Adrenal gland (tissue), 12 donors: ENCODE results near the gene GJB5. TPM values are rescaled to one million over a fixed set of nuclear protein-coding genes. Genes with fewer than 3 reads are reported as not detected.

Experiments used
- DNase-seq, 7 donors: peaks; one replicate each; pipeline ENCODE4 v3.0.0-alpha.2; 2019 to 2020
- H3K27ac ChIP-seq, 5 donors: fragments of 200-600 bp; sonication (generic) in 4 of 5; 1 replicate in 3 of 5; 2 replicates in 2 of 5; pipeline versions ENCODE4 v1.5.1 to v1.8.0; 2016 to 2020; ENCODE audit warnings: mild to moderate bottlenecking in 1 of 5
- H3K27me3 ChIP-seq: fragments of 200-600 bp; 2 replicates; pipeline ENCODE4 v1.8.0; 2021
- H3K36me3 ChIP-seq, 2 donors: fragments of 200-600 bp; replicated peaks in 1 of 2; 1 replicate in 1 of 2; 2 replicates in 1 of 2; pipeline versions ENCODE4 v1.5.1 to v1.8.0; 2018 to 2022
- H3K4me1 ChIP-seq, 2 donors: fragments of 200-600 bp; replicated peaks in 1 of 2; 1 replicate in 1 of 2; 2 replicates in 1 of 2; pipeline versions ENCODE4 v1.5.1 to v1.8.0; 2018 to 2021
- H3K4me3 ChIP-seq, 4 donors: fragments of 200-600 bp; sonication (generic) in 3 of 4; one replicate each; pipeline ENCODE4 v1.5.1; 2016 to 2018
- H3K9me3 ChIP-seq, 3 donors: fragments of 200-600 bp; sonication (generic) in 1 of 3; replicated peaks in 1 of 3; 1 replicate in 2 of 3; 2 replicates in 1 of 3; pipeline versions ENCODE4 v1.5.1 to v1.8.0; 2016 to 2021
- POLR2A ChIP-seq, 2 donors: fragments of 450-650 bp; IDR thresholded peaks; one replicate each; pipeline ENCODE4 v1.6.1; 2017; ENCODE audit warnings: antibody characterized with exemption in 2 of 2, mild to moderate bottlenecking in 2 of 2, moderate library complexity in 1 of 2
- WGBS, 4 donors: extraction: QIAGEN DNeasy Blood & Tissue Kit in 2 of 4; methylation state at CpG; one replicate each; pipeline versions ENCODE4 v1.1.5 to v1.1.7; 2013 to 2017; 5-methylcytosine and 5-hydroxymethylcytosine counted together
- intact Hi-C, 2 donors: fragments of 100-400 bp; cut with DNase I; formaldehyde crosslinking; loops; one replicate each; pipeline versions ENCODE4 v1.14.1 to v1.15.0; 2022 to 2023
- polyA plus RNA-seq, 3 donors: library from polyadenylated mRNA; stranded (reverse); fragments of 200-250 nt in 2 of 3; fragments of 350-450 nt in 1 of 3; fragmentation: Illumina TruSeq in 1 of 3; extraction: RNeasy Lipid Tissue Mini Kit (QIAGEN cat#74804) in 1 of 3; gene quantifications; one replicate each; pipeline ENCODE4 v1.2.3, GENCODE V29; 2013 to 2014
- total RNA-seq, 9 donors: library from RNA; depleted of rRNA in 4 of 9; stranded (reverse); fragments of >200 nt in 4 of 9; fragments of 120-200 nt in 1 of 9; fragmentation: NEBNext Ultra II Directional in 1 of 9; extraction: Animal tissue kit (Norgen Biotek cat#: 25700) in 1 of 9; gene quantifications; one replicate each; pipeline versions ENCODE4 v1.1.0 to v1.2.4, GENCODE V29; 2013 to 2023
- TF ChIP-seq, protein P1 (sequence below), 6 experiments: fragments of 450-650 bp in 4 of 6; fragments of 200-600 bp in 2 of 6; sonication (generic) in 1 of 6; IDR thresholded peaks; 1 replicate in 5 of 6; 2 replicates in 1 of 6; pipeline versions ENCODE4 v1.5.1 to v1.8.0; 2016 to 2021; ENCODE audit warnings: antibody characterized with exemption in 6 of 6, mild to moderate bottlenecking in 2 of 6, moderate library complexity in 1 of 6
- donor health status: healthy with polysubstance abuse.
- donor health status: Bipolar disorder and iron deficiency.
- donor health status: DM: yes; HTN: yes; CAD: no.
- donor health status: DM: no; HTN: no; CAD: no.
- donor health status: DM: no; HTN: no; CAD: no.
- donor health status: DM: yes; HTN: yes; CAD: no.

Gene GJB5
- total and polyA plus RNA-seq, 12 donors, result not detected

DNA sequence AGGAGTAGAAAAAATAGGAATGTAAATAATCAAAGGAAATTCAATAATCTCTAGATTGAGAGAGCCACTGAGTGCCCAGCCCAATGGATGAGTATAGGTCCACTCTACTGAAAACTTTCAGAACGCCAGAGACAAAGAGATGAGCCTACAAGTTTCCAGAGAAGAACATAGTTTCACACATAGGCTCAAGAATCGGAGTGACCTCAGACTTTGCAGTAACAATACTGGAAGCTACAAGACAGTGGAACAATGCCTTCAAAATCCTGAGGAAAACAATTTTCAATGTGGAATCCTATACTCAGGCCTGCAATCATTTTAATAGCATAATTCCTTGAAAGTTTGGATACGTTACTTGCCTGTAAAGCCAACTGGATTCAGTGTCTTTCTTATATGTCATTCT, 48.9 kb downstream of the GJB5 start:
- Histone ChIP-seq H3K36me3 (no peaks in the 10 kb centered on the region), H3K27me3 (no peaks in the 10 kb centered on the region), H3K9me3 (no peaks in the 10 kb centered on the region), H3K4me1 (peaks cover 12 to 19% of the 10 kb centered on the region in 2 donors), H3K27ac (no peak overlapping the region), H3K4me3 (no peak overlapping the region)
- DNase-seq, result no peak
- whole genome bisulfite sequencing, 4 donors, result 92 to 99% (median 95%) methylated on average over 3 of the region's 3 CpGs
- TF ChIP-seq, protein P1, sequence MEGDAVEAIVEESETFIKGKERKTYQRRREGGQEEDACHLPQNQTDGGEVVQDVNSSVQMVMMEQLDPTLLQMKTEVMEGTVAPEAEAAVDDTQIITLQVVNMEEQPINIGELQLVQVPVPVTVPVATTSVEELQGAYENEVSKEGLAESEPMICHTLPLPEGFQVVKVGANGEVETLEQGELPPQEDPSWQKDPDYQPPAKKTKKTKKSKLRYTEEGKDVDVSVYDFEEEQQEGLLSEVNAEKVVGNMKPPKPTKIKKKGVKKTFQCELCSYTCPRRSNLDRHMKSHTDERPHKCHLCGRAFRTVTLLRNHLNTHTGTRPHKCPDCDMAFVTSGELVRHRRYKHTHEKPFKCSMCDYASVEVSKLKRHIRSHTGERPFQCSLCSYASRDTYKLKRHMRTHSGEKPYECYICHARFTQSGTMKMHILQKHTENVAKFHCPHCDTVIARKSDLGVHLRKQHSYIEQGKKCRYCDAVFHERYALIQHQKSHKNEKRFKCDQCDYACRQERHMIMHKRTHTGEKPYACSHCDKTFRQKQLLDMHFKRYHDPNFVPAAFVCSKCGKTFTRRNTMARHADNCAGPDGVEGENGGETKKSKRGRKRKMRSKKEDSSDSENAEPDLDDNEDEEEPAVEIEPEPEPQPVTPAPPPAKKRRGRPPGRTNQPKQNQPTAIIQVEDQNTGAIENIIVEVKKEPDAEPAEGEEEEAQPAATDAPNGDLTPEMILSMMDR (IDR thresholded peaks at IDR 0.05), result no peak
- no peak for TF ChIP-seq POLR2A (IDR thresholded peaks at IDR 0.05)
- intact Hi-C loops, result no loop called here

DNA sequence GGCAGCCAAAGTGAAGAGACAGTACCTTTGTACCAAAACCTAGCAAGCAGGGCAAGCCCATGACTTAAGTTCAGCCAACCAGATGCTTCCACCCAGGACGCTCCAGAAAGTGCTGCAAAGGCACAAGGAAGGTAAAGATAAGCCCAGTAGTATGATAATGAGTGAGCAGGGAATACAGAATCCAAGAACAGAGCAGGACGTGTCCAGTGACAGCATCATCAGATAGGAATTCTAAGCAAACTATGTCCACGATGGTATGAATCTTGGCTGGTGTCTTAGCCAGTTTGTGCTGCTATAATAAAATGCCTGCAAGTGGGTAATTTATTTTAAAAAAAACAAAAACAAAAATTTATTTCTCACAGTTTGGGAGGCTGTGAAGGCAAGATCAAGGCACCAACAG, 51.5 kb downstream of the GJB5 start:
- Histone ChIP-seq H3K4me3 (no peak overlapping the region), H3K27me3 (no peaks in the 10 kb centered on the region), H3K4me1 (no peaks in the 10 kb centered on the region), H3K36me3 (no peaks in the 10 kb centered on the region), H3K9me3 (no peaks in the 10 kb centered on the region), H3K27ac (no peak overlapping the region)
- intact Hi-C loops, result no loop called here
- no peak for DNase-seq
- WGBS, 4 donors, result 55 to 87% (median 82%) methylated on average over 3 of the region's 3 CpGs
- TF ChIP-seq, protein P1 (IDR thresholded peaks at IDR 0.05), result no peak
- no peak for TF ChIP-seq POLR2A (IDR thresholded peaks at IDR 0.05)

Other genes starting within 250 kb of the GJB5 start
- not detected for gene GJB4, start 4.7 kb downstream of the GJB5 start, total RNA-seq
- gene GJB4, start 4.7 kb downstream of the GJB5 start, polyA plus RNA-seq, result not detected
- gene GJB3, start 26.2 kb downstream of the GJB5 start, total RNA-seq, result under 1 TPM in 4 of 9 donors, not detected in 5; 0.11 to 0.15 (median 0.14) TPM
- gene GJB3, start 26.2 kb downstream of the GJB5 start, polyA plus RNA-seq, result under 1 TPM in 2 of 3 donors, not detected in 1; 0.17 to 0.32 TPM
- gene GJA4, start 38.0 kb downstream of the GJB5 start, total RNA-seq, result 10 to 100 TPM; 10.8 to 68.4 (median 22.8) TPM
- 10 to 100 TPM in 1 of 3 donors, 1 to 10 TPM in 2; 4.8 to 10.8 (median 9.7) TPM for gene GJA4, start 38.0 kb downstream of the GJB5 start, polyA plus RNA-seq
- 100 to 1,000 TPM in 1 of 9 donors, 10 to 100 TPM in 8; 39.6 to 109 (median 54.6) TPM for gene SMIM12, start 104.7 kb downstream of the GJB5 start, total RNA-seq
- 100 to 1,000 TPM in 1 of 3 donors, 10 to 100 TPM in 2; 16.2 to 129 (median 19.3) TPM for gene SMIM12, start 104.7 kb downstream of the GJB5 start, polyA plus RNA-seq
- 1 to 10 TPM in 1 of 9 donors, under 1 TPM in 8; 0.17 to 1.6 (median 0.67) TPM for gene DLGAP3, start 174.6 kb downstream of the GJB5 start, total RNA-seq
- gene DLGAP3, start 174.6 kb downstream of the GJB5 start, polyA plus RNA-seq, result under 1 TPM; 0.13 to 0.56 (median 0.37) TPM
- 10 to 100 TPM; 19.8 to 88.9 (median 48.9) TPM for gene TMEM35B, start 230.3 kb downstream of the GJB5 start, total RNA-seq
- 10 to 100 TPM; 17.1 to 51.2 (median 37.5) TPM for gene TMEM35B, start 230.3 kb downstream of the GJB5 start, polyA plus RNA-seq